HEK293 (cell line): Measurements from ENCODE around the gene SETD1A.

ENCODE experiments used
- CTCF ChIA-PET: fragments of 350-600 bp; formaldehyde crosslinking; extraction: SDS; loops from one replicate; lab custom pipeline; 2021; ENCODE audit warnings: antibody characterized with exemption; lab: Yijun Ruan, JAX
- POLR2A ChIA-PET: fragments of 300-600 bp; formaldehyde crosslinking; extraction: SDS; loops from one replicate; lab custom pipeline; 2020; ENCODE audit warnings: antibody characterized with exemption, inconsistent platforms; lab: Yijun Ruan, JAX
- H3K27ac ChIP-seq: fragments of 200-500 bp; sonication (Bioruptor generic); 2 replicates; pipeline ENCODE4 v1.5.1; 2014; ENCODE audit warnings: low read depth, low read length, control low read depth, inconsistent platforms; ENCODE audit errors: extremely low read depth
- H3K36me3 ChIP-seq, 2 experiments: fragments of 200-500 bp in 1 of 2; sonication (Bioruptor generic) in 1 of 2; 1 replicate in 1 of 2; 2 replicates in 1 of 2; pipeline ENCODE4 v1.5.1; 2014 to 2017; ENCODE audit warnings: inconsistent platforms in 2 of 2, low read length in 2 of 2; ENCODE audit not compliant: control insufficient read depth in 2 of 2, insufficient read depth in 1 of 2
- H3K4me1 ChIP-seq: fragments of 200-500 bp; sonication (Bioruptor generic); 2 replicates; pipeline ENCODE4 v1.5.1; 2014; ENCODE audit warnings: mild to moderate bottlenecking, low read length, inconsistent platforms; ENCODE audit not compliant: control insufficient read depth, insufficient read depth
- H3K4me3 ChIP-seq: 2 replicates; pipeline ENCODE4 v1.5.1; 2011; ENCODE audit warnings: low read depth, mild to moderate bottlenecking, control low read depth, low read length, moderate library complexity
- H3K9me3 ChIP-seq: fragments of 200-500 bp; sonication (Bioruptor generic); 2 replicates; pipeline ENCODE4 v1.5.1; 2014; ENCODE audit warnings: low read depth, low read length, inconsistent platforms; ENCODE audit not compliant: control insufficient read depth, insufficient read depth
- CTCF ChIP-seq: fragments of 450-650 bp; formaldehyde crosslinking; IDR thresholded peaks from 2 replicates; pipeline ENCODE4 v1.5.1; 2016; ENCODE audit warnings: missing biosample characterization, missing genetic modification characterization
- MYNN ChIP-seq: fragments of 450-650 bp; formaldehyde crosslinking; IDR thresholded peaks from 2 replicates; pipeline ENCODE4 v1.5.1; 2016; ENCODE audit warnings: missing biosample characterization, missing genetic modification characterization, borderline replicate concordance
- TCF7L2 ChIP-seq: IDR thresholded peaks from 2 replicates; pipeline ENCODE4 v1.6.1; 2011; ENCODE audit warnings: low read depth, mild to moderate bottlenecking, inconsistent platforms, low read length, moderate library complexity, borderline replicate concordance
- ZIC2 ChIP-seq: fragments of 450-650 bp; formaldehyde crosslinking; IDR thresholded peaks from 2 replicates; pipeline ENCODE4 v1.5.1; 2016; ENCODE audit warnings: missing biosample characterization, missing genetic modification characterization
- ZNF114 ChIP-seq: fragments of 450-650 bp; formaldehyde crosslinking; IDR thresholded peaks from 2 replicates; pipeline ENCODE4 v1.5.0; 2017; ENCODE audit warnings: missing biosample characterization, missing genetic modification characterization
- ZNF121 ChIP-seq: fragments of 450-650 bp; formaldehyde crosslinking; IDR thresholded peaks from 2 replicates; pipeline ENCODE4 v1.5.1; 2016; ENCODE audit warnings: missing biosample characterization, missing genetic modification characterization
- ZNF391 ChIP-seq: fragments of 450-650 bp; formaldehyde crosslinking; IDR thresholded peaks from 2 replicates; pipeline ENCODE4 v1.5.1; 2016; ENCODE audit warnings: low read depth, missing biosample characterization, missing genetic modification characterization, borderline replicate concordance
- ZNF600 ChIP-seq: fragments of 450-650 bp; formaldehyde crosslinking; IDR thresholded peaks from 2 replicates; pipeline ENCODE4 v1.5.1; 2016; ENCODE audit warnings: missing biosample characterization, missing genetic modification characterization
- ZNF623 ChIP-seq: fragments of 450-650 bp; formaldehyde crosslinking; IDR thresholded peaks from 2 replicates; pipeline ENCODE4 v1.5.1; 2016; ENCODE audit warnings: missing biosample characterization, missing genetic modification characterization
- ZNF645 ChIP-seq: fragments of 450-650 bp; formaldehyde crosslinking; IDR thresholded peaks from 2 replicates; pipeline ENCODE4; 2016; ENCODE audit warnings: missing biosample characterization, missing genetic modification characterization
- ZXDB ChIP-seq: fragments of 450-650 bp; formaldehyde crosslinking; IDR thresholded peaks from 2 replicates; pipeline ENCODE4 v1.5.1; 2016; ENCODE audit warnings: missing biosample characterization, missing genetic modification characterization
- TF ChIP-seq, protein P1 (sequence below): fragments of 450-650 bp; IDR thresholded peaks from 2 replicates; pipeline ENCODE4 v1.5.1; 2018; ENCODE audit warnings: missing biosample characterization, missing genetic modification characterization

SETD1A gene

DNA sequence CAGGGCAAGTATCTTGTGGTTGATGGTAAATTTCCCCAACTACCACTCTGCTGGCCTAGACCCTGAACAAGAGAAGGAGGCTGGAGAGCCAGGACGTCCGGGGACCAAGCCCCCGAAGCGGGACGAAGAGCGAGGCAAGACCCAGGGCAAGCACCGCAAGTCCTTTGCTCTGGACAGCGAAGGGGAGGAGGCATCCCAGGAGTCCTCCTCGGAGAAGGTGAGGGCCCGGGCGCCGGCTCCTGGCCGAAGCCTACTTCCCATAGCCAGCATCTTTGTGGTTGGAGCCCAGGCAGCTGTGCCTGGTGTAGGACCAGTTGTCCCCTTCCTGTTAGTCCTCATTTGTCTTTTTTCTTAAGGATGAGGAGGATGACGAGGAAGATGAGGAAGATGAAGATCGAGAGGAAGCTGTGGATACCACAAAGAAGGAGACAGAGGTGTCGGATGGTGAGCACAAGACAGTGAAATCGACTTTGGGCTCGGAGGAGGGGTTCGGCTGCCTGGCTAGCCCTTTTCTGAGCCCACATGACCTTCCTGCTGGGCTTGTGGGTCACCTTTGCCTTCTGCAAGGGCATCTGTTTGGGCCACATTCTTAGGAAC is 11.8 kb downstream of the SETD1A start:
- H3K4me1 ChIP-seq = no peaks in the 10 kb centered on the region
- H3K4me3 ChIP-seq = no peak overlapping the region
- CTCF ChIA-PET = interaction anchor here (0.8 to 1.1 kb wide), 3 partner anchors 16 to 27 kb away, joined by 3 read pairs; no protein-coding TSS in a partner anchor
- TF ChIP-seq ZNF391 (tag by site-specific recombination) = no peak
- TF ChIP-seq, protein P1, sequence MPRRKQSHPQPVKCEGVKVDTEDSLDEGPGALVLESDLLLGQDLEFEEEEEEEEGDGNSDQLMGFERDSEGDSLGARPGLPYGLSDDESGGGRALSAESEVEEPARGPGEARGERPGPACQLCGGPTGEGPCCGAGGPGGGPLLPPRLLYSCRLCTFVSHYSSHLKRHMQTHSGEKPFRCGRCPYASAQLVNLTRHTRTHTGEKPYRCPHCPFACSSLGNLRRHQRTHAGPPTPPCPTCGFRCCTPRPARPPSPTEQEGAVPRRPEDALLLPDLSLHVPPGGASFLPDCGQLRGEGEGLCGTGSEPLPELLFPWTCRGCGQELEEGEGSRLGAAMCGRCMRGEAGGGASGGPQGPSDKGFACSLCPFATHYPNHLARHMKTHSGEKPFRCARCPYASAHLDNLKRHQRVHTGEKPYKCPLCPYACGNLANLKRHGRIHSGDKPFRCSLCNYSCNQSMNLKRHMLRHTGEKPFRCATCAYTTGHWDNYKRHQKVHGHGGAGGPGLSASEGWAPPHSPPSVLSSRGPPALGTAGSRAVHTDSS (tag by site-specific recombination) = peak; percentile 96
- POLR2A ChIA-PET = interaction anchor here (0.6 to 2.6 kb wide), 3 partner anchors 10 to 293 kb away, joined by 3 to 11 read pairs (median 9); no protein-coding TSS in a partner anchor
- H3K9me3 ChIP-seq = no peaks in the 10 kb centered on the region
- peaks cover 69 to 92% of the 10 kb centered on the region in 2 experiments for H3K36me3 ChIP-seq
- no peak overlapping the region for H3K27ac ChIP-seq

DNA sequence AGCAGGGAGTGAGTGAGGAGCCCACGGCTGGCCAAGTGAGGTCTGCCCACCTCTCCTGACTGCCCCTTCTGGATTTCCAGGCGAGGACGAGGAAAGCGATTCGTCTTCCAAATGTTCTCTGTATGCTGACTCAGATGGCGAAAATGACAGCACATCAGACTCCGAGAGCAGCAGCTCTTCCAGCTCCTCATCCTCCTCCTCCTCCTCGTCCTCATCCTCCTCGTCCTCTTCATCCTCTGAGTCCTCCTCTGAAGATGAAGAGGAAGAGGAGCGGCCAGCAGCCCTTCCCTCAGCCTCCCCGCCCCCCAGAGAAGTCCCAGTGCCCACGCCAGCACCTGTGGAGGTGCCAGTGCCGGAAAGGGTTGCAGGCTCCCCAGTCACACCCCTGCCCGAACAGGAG is 13.7 kb downstream of the SETD1A start:
- POLR2A ChIA-PET = interaction anchor here (0.6 to 2.6 kb wide), 2 partner anchors 12 to 227 kb away, joined by 3 to 9 read pairs; no protein-coding TSS in a partner anchor
- Histone ChIP-seq H3K4me1 (no peaks in the 10 kb centered on the region), H3K36me3 (peaks cover 84 to 93% of the 10 kb centered on the region in 2 experiments), H3K9me3 (no peaks in the 10 kb centered on the region), H3K4me3 (no peak overlapping the region), H3K27ac (no peak overlapping the region)
- TF ChIP-seq TCF7L2 = no peak
- TF ChIP-seq, protein P1 (tag by site-specific recombination) = peak; percentile 93
- CTCF ChIA-PET = interaction anchor here (0.6 to 2.3 kb wide), 3 partner anchors 12 to 49 kb away, joined by 3 to 7 read pairs (median 4); no protein-coding TSS in a partner anchor

- ChIA-PET POLR2A (interaction anchor here (1.0 kb wide), 1 partner anchor 10 kb away, joined by 4 read pairs; no protein-coding TSS in a partner anchor), CTCF (interaction anchor here (0.8 to 2.3 kb wide), 4 partner anchors 13 to 42 kb away, joined by 3 to 7 read pairs (median 4); no protein-coding TSS in a partner anchor)
- peak; percentile 80 for TF ChIP-seq CTCF
- no peak for TF ChIP-seq ZNF114
- no peak for TF ChIP-seq ZNF121 (tag by site-specific recombination)
- TF ChIP-seq ZNF645 (tag by site-specific recombination) = no peak
- no peak for TF ChIP-seq ZXDB (tag by site-specific recombination)
- peak; percentile 87 for TF ChIP-seq ZNF623 (tag by site-specific recombination)
- TF ChIP-seq ZNF600 = peak; percentile 80; the same call in 1 of the 2 replicates
- TF ChIP-seq MYNN = 0 out of 2 replicates have a peak, but pooled peaks have one; percentile 28
- TF ChIP-seq ZIC2 (tag by site-specific recombination) = peak; percentile 90
- peaks cover 78 to 93% of the 10 kb centered on the region in 2 experiments for H3K36me3 ChIP-seq
- H3K4me1 ChIP-seq = no peaks in the 10 kb centered on the region
- no peak overlapping the region for H3K27ac ChIP-seq
- H3K4me3 ChIP-seq = no peak overlapping the region
- H3K9me3 ChIP-seq = no peaks in the 10 kb centered on the region
Measured at GRCh38 chr16:30972872-30973271, 15.3 kb downstream of the SETD1A start.
